ENCODE measurements around the gene CLCN1.
"Not testable (repeated sequence)": the region's sequence is repeated elsewhere in the genome, so short reads cannot be mapped to it uniquely, and the experiment has no call there.

The CLCN1 gene

DNA sequence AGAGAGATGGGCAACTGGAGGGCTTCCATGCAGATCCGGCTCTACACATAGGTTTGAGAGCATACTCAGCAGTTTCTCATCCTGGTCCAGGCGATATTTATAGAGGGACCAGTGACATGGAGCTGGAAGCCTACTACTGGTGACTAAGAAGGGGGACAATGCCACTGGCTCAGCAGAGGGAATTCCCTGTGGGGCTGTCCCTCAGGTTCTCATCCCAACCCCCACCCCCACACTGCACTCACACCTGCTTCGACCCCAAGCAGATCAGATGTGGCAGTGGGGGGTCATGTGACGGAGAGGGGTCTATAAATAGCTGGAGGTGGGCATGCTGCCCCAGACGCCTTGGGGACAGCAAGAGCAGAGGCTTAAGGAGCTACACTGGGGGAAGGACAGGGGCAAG, at the start of gene CLCN1:
Gene CLCN1, plus strand, starts transcription at position 336 of the 400 bp plus-strand sequence. CDS start 102 bp downstream, outside the sequence.
- in situ Hi-C loops (cut with MboI; ENCODE audit: low sequenced_read_pairs), result no loop called here

GRCh38 chr7:143269251-143269650, 46.7 kb upstream of the CLCN1 start:
- in situ Hi-C loops (cut with MboI; ENCODE audit: low sequenced_read_pairs), result no loop called here

- in situ Hi-C loops (cut with MboI; ENCODE audit: low sequenced_read_pairs), result no loop called here
These were observed 44.7 kb upstream of the CLCN1 start for GRCh38 chr7:143271240-143271639.

DNA sequence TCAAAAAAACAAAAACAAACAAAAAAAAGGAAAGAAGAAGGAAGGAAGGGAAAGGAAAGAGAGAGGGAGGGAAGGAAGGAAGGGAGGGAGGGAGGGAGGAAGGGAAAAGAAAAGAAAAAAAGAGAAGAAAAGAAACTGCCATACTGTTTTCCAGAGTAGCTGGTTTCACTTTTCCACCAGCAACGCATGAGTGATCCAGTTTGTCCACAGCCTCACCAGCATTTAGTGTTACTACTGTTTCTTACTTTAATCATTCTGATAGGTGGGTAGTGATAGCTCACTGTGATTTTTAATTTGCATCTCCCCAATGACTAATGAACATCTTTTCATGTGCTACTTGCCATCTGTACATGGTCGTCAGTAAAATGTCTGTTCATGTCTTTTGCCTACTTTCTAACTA, 43.0 kb upstream of the CLCN1 start:
- in situ Hi-C loops (cut with MboI; ENCODE audit: low sequenced_read_pairs), result no loop called here

DNA sequence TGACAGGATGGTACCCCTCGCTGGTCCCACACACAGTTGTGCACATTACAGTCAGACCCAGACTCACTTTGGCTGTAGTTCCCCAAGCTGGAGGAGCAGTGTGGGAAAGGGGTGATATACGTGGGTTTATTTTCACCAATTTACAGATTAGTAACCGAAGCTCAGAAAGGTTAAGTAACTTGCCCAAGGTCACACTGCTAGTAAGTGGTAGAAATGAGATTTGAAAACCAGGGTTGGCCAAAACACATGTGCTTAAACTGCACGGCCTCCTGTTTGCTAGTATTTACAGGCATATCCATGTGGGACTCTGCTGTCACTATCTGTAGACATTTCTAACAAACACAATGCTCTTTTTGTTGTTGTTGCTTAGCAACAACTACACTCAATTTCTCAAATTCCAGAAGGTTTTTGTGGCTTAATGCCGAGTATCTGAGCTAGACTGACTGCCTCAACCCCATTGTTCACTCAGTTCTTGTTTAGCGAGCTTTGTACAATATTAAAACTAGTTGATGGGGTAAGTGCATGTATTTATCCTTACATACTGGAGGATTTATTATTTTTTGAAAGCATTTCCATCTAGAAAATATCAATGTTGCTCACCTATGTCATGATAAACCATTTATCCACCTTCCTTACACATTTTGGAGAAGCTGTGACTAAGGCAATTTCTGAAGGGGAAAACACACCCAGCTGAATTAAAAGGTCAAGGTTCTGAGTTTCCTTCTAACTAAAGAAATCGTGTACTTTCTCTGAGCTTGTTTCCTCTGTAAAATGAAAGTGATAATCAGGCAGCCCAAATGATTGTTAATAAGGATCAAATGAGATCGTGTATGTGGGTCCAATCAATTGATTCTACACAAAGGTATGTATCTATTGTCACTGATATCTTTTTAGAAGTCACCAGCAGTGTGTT, 36.5 kb upstream of the CLCN1 start:
- in situ Hi-C loops (cut with MboI; ENCODE audit: low sequenced_read_pairs), result no loop called here

GRCh38 chr7:143280160-143280559, 35.8 kb upstream of the CLCN1 start:
- in situ Hi-C loops (cut with MboI; ENCODE audit: low sequenced_read_pairs), result no loop called here

DNA sequence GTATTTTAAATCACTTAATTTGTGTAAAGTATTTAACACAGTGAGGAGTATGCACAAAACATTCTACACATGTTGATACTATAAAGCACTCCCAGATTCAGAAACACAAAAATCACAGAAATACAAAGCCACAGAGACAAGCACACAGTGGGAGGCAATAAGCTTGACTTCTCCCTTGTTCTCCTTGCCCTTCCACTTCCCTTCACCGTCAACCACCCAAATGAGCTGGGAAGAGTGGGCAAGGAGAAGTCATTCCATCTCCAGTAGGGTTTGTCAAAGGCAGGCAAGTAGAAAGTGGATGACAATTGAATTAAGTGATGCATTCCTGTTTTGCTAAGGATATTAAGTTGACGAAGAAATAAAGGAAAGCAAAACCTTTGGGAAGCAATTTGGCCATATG, 35.3 kb upstream of the CLCN1 start:
- in situ Hi-C loops (cut with MboI; ENCODE audit: low sequenced_read_pairs), result no loop called here

DNA sequence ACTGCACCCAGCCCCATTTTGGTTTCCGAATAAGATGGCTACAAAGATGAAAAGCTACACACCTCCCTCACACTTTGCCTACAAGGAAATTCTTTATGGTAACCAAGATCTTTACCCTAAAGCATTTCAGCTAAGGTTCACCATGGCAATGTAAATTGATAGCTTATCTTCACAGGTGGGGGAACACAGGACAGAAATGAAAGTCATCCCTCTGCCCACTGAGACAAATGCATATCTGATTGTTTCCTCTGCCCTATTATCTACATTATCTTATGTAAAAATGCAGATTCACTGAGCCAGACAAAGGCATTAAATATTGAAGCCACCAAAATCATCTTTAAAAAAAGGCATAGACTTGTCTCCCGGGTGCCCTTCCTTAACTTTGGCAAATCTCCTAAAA, 34.4 kb upstream of the CLCN1 start:
- in situ Hi-C loops (cut with MboI; ENCODE audit: low sequenced_read_pairs), result no loop called here

- in situ Hi-C loops (cut with MboI; ENCODE audit: low sequenced_read_pairs), result no loop called here
These were observed 33.8 kb upstream of the CLCN1 start for GRCh38 chr7:143282124-143282523.

DNA sequence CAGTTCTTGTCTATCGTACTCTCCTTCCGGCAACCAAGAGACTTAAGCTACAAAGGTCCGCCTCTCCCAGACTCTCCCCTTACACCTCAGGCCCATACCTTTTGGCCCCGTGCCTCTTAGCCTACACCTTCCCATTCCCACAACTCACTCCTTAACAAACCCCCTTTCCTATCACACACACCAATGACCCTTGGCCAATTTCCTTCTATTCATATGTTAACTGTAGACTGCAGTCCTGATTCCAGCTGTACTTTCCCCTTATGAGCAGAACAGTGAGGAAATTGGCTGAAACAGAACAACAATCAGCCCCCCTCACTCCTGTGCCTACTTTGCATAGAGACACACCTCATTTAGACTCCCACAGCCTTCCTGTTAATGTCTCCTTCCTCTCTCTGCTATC, 32.5 kb upstream of the CLCN1 start:
- in situ Hi-C loops (cut with MboI; ENCODE audit: low sequenced_read_pairs), result no loop called here

DNA sequence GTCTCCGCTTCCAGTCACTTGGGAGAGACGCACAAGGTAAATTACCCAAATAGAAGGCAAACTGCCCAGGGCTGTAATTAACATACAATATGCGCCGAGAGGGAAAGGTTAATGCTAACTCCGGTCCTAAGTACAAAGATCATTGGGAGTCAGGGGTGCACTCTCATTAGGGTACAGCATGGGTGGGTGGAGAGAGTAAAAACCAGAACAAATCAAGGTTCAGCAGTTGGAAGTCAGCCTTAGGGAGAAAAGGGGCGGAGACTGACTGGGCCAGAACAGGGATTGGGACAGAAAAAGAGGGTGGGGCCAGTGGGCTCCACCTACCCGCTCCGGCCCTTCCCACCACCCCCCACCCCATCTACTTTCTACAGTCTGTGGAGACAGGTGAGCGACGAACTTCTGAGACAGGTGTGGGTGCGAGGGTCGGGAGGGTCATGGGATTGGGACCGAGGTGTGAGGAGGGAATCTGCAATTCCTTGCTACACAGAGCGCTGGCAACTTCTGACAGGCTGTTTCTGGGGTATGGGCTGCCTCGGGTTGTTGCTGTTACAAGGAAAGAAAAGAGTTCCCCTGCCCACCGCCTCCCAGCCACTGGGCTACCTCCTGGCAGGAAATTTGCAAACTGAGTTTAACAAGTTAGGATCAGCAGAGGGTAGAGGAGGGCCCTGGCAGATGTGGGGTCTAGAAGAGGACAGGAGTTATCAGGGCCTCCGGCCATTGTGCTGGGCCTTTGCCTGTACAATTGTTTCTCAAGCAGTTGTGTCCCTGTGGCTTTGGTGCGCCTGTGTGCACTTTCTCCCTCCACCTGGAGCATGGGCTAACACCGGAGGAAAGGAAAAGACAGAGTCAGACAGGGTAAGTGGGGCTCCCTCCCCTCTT, 31.1 kb upstream of the CLCN1 start, which contains the start of gene TMEM139:
Gene TMEM139, plus strand, starts transcription at position 368 of the 879 bp plus-strand sequence. CDS start 1,000 bp downstream, outside the sequence.
- in situ Hi-C loops (cut with MboI; ENCODE audit: low sequenced_read_pairs), result no loop called here

DNA sequence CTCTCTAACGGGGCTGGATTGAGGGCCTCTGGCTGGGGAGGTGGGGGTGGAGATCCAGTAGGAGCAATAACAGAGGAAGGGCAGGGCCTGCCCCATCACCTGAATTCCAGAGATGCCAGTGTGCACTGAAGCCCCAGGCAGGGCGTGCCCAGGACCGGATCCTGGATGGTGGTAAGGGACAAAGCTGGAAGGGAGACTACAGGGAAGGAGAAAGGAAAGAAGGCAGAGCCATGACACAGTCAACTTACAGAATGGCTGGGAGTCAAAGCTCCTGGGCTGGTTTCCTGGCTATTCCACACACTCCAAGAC, 30.5 kb upstream of the CLCN1 start:
- in situ Hi-C loops (cut with MboI; ENCODE audit: low sequenced_read_pairs), result no loop called here

DNA sequence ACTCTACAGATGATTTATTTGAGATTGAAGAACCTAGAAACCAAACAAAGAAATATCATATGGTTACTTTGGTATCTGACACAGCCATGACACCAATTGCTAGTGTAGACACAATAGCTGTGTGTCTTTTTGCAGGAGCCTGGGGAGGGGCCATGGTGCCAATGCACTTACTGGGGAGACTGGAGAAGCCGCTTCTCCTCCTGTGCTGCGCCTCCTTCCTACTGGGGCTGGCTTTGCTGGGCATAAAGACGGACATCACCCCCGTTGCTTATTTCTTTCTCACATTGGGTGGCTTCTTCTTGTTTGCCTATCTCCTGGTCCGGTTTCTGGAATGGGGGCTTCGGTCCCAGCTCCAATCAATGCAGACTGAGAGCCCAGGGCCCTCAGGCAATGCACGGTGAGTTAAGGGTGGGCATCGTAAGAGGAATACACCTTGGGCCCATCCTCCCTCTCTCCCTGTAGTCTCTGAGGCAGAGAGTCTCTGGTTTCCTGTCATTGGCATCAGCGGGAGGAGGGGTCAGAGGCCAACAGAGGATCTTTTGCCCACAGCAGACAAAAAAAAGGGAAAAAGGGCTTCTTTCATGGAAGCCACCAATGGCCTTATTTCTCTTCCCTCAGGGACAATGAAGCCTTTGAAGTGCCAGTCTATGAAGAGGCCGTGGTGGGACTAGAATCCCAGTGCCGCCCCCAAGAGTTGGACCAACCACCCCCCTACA, 29.9 kb upstream of the CLCN1 start:
- in situ Hi-C loops (cut with MboI; ENCODE audit: low sequenced_read_pairs), result no loop called here

DNA sequence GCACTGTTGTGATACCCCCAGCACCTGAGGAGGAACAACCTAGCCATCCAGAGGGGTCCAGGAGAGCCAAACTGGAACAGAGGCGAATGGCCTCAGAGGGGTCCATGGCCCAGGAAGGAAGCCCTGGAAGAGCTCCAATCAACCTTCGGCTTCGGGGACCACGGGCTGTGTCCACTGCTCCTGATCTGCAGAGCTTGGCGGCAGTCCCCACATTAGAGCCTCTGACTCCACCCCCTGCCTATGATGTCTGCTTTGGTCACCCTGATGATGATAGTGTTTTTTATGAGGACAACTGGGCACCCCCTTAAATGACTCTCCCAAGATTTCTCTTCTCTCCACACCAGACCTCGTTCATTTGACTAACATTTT, 29.4 kb upstream of the CLCN1 start:
- in situ Hi-C loops (cut with MboI; ENCODE audit: low sequenced_read_pairs), result no loop called here

- in situ Hi-C loops (cut with MboI; ENCODE audit: low sequenced_read_pairs), result no loop called here
These were observed 28.5 kb upstream of the CLCN1 start for GRCh38 chr7:143287339-143287934.

- in situ Hi-C loops (cut with MboI; ENCODE audit: low sequenced_read_pairs), result no loop called here
These were observed 27.7 kb upstream of the CLCN1 start, which contains the start of gene CASP2 for GRCh38 chr7:143287935-143288826. CASP2 (plus strand) TSS chr7:143288351; CDS start chr7:143288456, 105 bp downstream.

GRCh38 chr7:143288836-143289235, 27.1 kb upstream of the CLCN1 start:
- in situ Hi-C loops (cut with MboI; ENCODE audit: low sequenced_read_pairs), result no loop called here

DNA sequence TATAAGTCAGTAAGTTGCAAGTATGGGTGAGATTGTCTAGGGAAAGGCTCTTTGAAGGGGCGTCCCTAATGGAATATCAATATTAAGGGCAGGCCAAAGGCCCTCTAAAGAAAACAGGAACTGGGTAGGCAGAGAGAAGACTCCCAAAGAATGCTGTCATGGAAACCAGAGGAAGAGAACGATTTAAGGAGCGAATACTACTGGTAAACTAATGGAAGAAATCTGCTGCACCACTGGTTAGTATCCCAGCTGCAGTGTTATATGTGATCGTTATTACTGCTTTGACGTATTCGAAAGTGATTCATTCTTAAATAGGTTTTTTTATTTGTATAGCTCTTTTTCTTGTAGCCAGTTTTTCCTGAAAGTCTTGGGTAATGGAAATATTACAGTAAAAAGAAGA, 26.5 kb upstream of the CLCN1 start:
- in situ Hi-C loops (cut with MboI; ENCODE audit: low sequenced_read_pairs), result no loop called here

- in situ Hi-C loops (cut with MboI; ENCODE audit: low sequenced_read_pairs), result not testable (repeated sequence)
These were observed 26.0 kb upstream of the CLCN1 start for GRCh38 chr7:143289888-143290287.

DNA sequence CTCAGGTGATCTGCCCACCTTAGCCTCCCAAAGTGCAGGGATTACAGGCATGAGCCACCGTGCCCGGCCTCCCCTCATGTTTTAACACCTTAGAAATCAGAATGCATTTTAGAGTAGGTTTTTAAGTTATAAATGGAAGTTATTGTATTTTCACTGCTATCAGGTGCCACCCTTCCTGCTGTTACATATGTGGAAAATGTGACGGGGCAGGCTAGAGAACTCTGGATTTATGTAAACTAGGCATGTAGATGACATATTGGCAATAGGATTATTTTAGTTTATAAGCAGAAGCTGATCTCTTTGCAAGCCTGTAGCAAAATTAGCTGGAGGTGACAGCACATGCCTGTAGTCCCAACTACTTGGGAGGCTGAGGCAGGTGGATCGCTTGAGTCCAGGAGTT, 25.6 kb upstream of the CLCN1 start:
- in situ Hi-C loops (cut with MboI; ENCODE audit: low sequenced_read_pairs), result no loop called here
